H1 (cell line): ENCODE measurements around the gene ANKRD11. TPM values are rescaled to one million over a fixed set of nuclear protein-coding genes. Genes with fewer than 3 reads are reported as not detected.

Source experiments
- CTCF ChIA-PET: fragments of 300-600 bp; sonication (Branson Sonifier 250); formaldehyde crosslinking; loops from one replicate; lab custom pipeline; 2021; ENCODE audit not compliant: partially characterized antibody; lab: Charles Lee
- POLR2A ChIA-PET: fragments of 300-600 bp; sonication (Branson Sonifier 250); formaldehyde crosslinking; loops from one replicate; lab custom pipeline; 2021; ENCODE audit warnings: inconsistent platforms; ENCODE audit not compliant: partially characterized antibody; lab: Charles Lee
- DNase-seq, 2 experiments: peaks; one replicate each; pipeline versions ENCODE4 v3.0.0 to v3.0.0-alpha.2; 2010 to 2022; ENCODE audit warnings: low spot score in 2 of 2, low read depth in 1 of 2, mixed read lengths in 1 of 2
- FAIRE-seq: peaks from 2 replicates; lab custom pipeline; 2011; peaks lifted over from hg19 to GRCh38; lab: Jason Lieb, UNC
- H2AFZ ChIP-seq: 2 replicates; pipeline ENCODE4 v1.8.1; 2012; ENCODE audit warnings: low read length, inconsistent platforms
- H2AK5ac ChIP-seq: 2 replicates; pipeline ENCODE4 v1.6.1; 2013; ENCODE audit warnings: low read depth, low read length
- H2BK120ac ChIP-seq: replicated peaks from 2 replicates; pipeline ENCODE3; 2013; ENCODE audit warnings: low read depth, low read length, inconsistent platforms
- H2BK12ac ChIP-seq: 2 replicates; pipeline ENCODE4 v1.6.1; 2013; ENCODE audit warnings: low read depth, low read length
- H2BK15ac ChIP-seq: 2 replicates; pipeline ENCODE4 v1.6.1; 2013; ENCODE audit warnings: low read length
- H2BK20ac ChIP-seq: 2 replicates; pipeline ENCODE4 v1.6.1; 2013; ENCODE audit warnings: low read length
- H2BK5ac ChIP-seq: 2 replicates; pipeline ENCODE4 v1.6.1; 2013; ENCODE audit warnings: low read depth, low read length
- H3K14ac ChIP-seq: 2 replicates; pipeline ENCODE4 v1.6.1; 2013; ENCODE audit warnings: inconsistent platforms; ENCODE audit not compliant: insufficient read length
- H3K18ac ChIP-seq: 2 replicates; pipeline ENCODE4 v1.6.1; 2013; ENCODE audit warnings: low read length; ENCODE audit errors: extremely low read depth
- H3K23ac ChIP-seq: 2 replicates; pipeline ENCODE4 v1.6.1; 2013; ENCODE audit warnings: inconsistent platforms; ENCODE audit not compliant: insufficient read length
- H3K23me2 ChIP-seq: 2 replicates; pipeline ENCODE4 v1.6.1; 2013; ENCODE audit warnings: low read depth, low read length
- H3K27ac ChIP-seq: 2 replicates; pipeline ENCODE4 v1.6.1; 2011; ENCODE audit warnings: low read depth, low read length, inconsistent platforms
- H3K27me3 ChIP-seq, 4 experiments: replicated peaks in 1 of 4; 1 replicate in 1 of 4; 2 replicates in 3 of 4; pipeline versions ENCODE4 v1.6.1 to v1.8.1; 2011 to 2013; ENCODE audit warnings: low read length in 3 of 4, mild to moderate bottlenecking in 3 of 4, inconsistent platforms in 2 of 4, mixed read lengths in 2 of 4, moderate library complexity in 1 of 4; ENCODE audit not compliant: control insufficient read depth in 3 of 4, insufficient read depth in 3 of 4; ENCODE audit errors: extremely low read depth in 1 of 4
- H3K36me3 ChIP-seq, 4 experiments: 2 replicates each; pipeline versions ENCODE4 v1.6.1 to v1.8.1; 2011 to 2013; ENCODE audit warnings: mild to moderate bottlenecking in 4 of 4, low read length in 3 of 4, moderate library complexity in 2 of 4, control low read depth in 1 of 4, inconsistent platforms in 1 of 4; ENCODE audit not compliant: insufficient read depth in 4 of 4, control insufficient read depth in 2 of 4
- H3K4ac ChIP-seq: replicated peaks from 2 replicates; pipeline ENCODE3; 2013; ENCODE audit warnings: low read length, low read depth, mixed read lengths, inconsistent platforms; ENCODE audit not compliant: insufficient read length
- H3K4me1 ChIP-seq, 4 experiments: replicated peaks in 1 of 4; 1 replicate in 1 of 4; 2 replicates in 3 of 4; pipeline versions ENCODE4 v1.6.1 to v1.8.1; 2011 to 2013; ENCODE audit warnings: low read length in 3 of 4, inconsistent platforms in 2 of 4, mixed read lengths in 1 of 4; ENCODE audit not compliant: insufficient read depth in 4 of 4, control insufficient read depth in 3 of 4
- H3K4me2 ChIP-seq, 2 experiments: 2 replicates each; pipeline versions ENCODE4 v1.6.1 to v1.8.1; 2011 to 2013; ENCODE audit warnings: low read depth in 2 of 2, low read length in 2 of 2, control low read depth in 1 of 2, inconsistent platforms in 1 of 2, mild to moderate bottlenecking in 1 of 2; ENCODE audit not compliant: insufficient read depth in 1 of 2
- H3K4me3 ChIP-seq, 4 experiments: fragments of 200-600, 300-600 bp in 1 of 4; sonication (generic), shearing (Covaris generic), sonication (Bioruptor Twin) in 1 of 4; 2 replicates each; pipeline versions ENCODE4 v1.5.1 to v1.8.1; 2011 to 2016; ENCODE audit warnings: low read length in 4 of 4, low read depth in 3 of 4, control low read depth in 2 of 4, inconsistent platforms in 2 of 4, mild to moderate bottlenecking in 2 of 4, mixed read lengths in 1 of 4, moderate library complexity in 1 of 4; ENCODE audit not compliant: insufficient read depth in 2 of 4; ENCODE audit errors: extremely low read depth in 1 of 4
- H3K56ac ChIP-seq: replicated peaks from 2 replicates; pipeline ENCODE3; 2013; ENCODE audit warnings: low read depth, mild to moderate bottlenecking, mixed read lengths, low read length, inconsistent platforms; ENCODE audit not compliant: insufficient read length
- H3K79me1 ChIP-seq: 2 replicates; pipeline ENCODE4 v1.6.1; 2013; ENCODE audit warnings: low read depth, low read length, control low read depth
- H3K79me2 ChIP-seq, 2 experiments: 2 replicates each; pipeline versions ENCODE4 v1.6.1 to v1.8.1; 2012 to 2013; ENCODE audit warnings: low read length in 2 of 2, mild to moderate bottlenecking in 2 of 2, inconsistent platforms in 1 of 2; ENCODE audit not compliant: insufficient read depth in 2 of 2, control insufficient read depth in 1 of 2
- H3K9ac ChIP-seq, 4 experiments: replicated peaks in 1 of 4; 1 replicate in 1 of 4; 2 replicates in 3 of 4; pipeline versions ENCODE4 v1.6.1 to v1.8.1; 2011 to 2013; ENCODE audit warnings: low read depth in 3 of 4, low read length in 3 of 4, control low read depth in 2 of 4, mild to moderate bottlenecking in 2 of 4, moderate library complexity in 2 of 4, inconsistent platforms in 1 of 4; ENCODE audit errors: extremely low read depth in 1 of 4
- H3K9me3 ChIP-seq, 2 experiments: 2 replicates each; pipeline versions ENCODE4 v1.6.1 to v1.8.1; 2012 to 2013; ENCODE audit warnings: mild to moderate bottlenecking in 2 of 2, moderate library complexity in 2 of 2, control low read depth in 1 of 2, inconsistent platforms in 1 of 2, low read depth in 1 of 2, low read length in 1 of 2, mixed read lengths in 1 of 2; ENCODE audit not compliant: insufficient read depth in 2 of 2
- H4K20me1 ChIP-seq, 2 experiments: replicated peaks in 1 of 2; 2 replicates each; pipeline versions ENCODE3 to v1.8.1; 2011 to 2013; ENCODE audit warnings: inconsistent platforms in 2 of 2, low read length in 2 of 2, mild to moderate bottlenecking in 1 of 2; ENCODE audit not compliant: insufficient read depth in 2 of 2, control insufficient read depth in 1 of 2
- H4K5ac ChIP-seq: 2 replicates; pipeline ENCODE4 v1.6.1; 2013; ENCODE audit warnings: low read length, low read depth, mixed read lengths, inconsistent platforms; ENCODE audit not compliant: insufficient read length
- H4K8ac ChIP-seq: 2 replicates; pipeline ENCODE4 v1.8.0; 2013; ENCODE audit warnings: mild to moderate bottlenecking, moderate library complexity, low read length, inconsistent platforms; ENCODE audit not compliant: insufficient read depth; ENCODE audit errors: extremely low read depth
- H4K91ac ChIP-seq: replicated peaks from 2 replicates; pipeline ENCODE3; 2013; ENCODE audit warnings: low read length, mixed read lengths, inconsistent platforms; ENCODE audit not compliant: insufficient read length
- BCL11A ChIP-seq, 2 experiments: IDR thresholded peaks; one replicate each; pipeline ENCODE4 v1.6.1; 2011; ENCODE audit warnings: low read depth in 2 of 2, low read length in 2 of 2, mild to moderate bottlenecking in 2 of 2
- BRCA1 ChIP-seq: IDR thresholded peaks from 2 replicates; pipeline ENCODE4 v1.6.1; 2012; ENCODE audit warnings: low read depth, low read length, improper control_type of control experiment
- CBX5 ChIP-seq: fragments of 300-800, 300-1000 bp; sonication (generic); IDR thresholded peaks from 2 replicates; pipeline ENCODE4 v1.7.1; 2016; ENCODE audit warnings: antibody characterized with exemption, low read length, low read depth
- EP300 ChIP-seq, 2 experiments: IDR thresholded peaks; 1 replicate in 1 of 2; 2 replicates in 1 of 2; pipeline ENCODE4 v1.6.1; 2011 to 2012; ENCODE audit warnings: low read depth in 2 of 2, low read length in 2 of 2, mild to moderate bottlenecking in 2 of 2, borderline replicate concordance in 1 of 2, inconsistent platforms in 1 of 2, moderate library complexity in 1 of 2
- FOSL1 ChIP-seq: IDR thresholded peaks from 2 replicates; pipeline ENCODE4 v1.6.1; 2011; ENCODE audit warnings: mild to moderate bottlenecking, low read depth, low read length, moderate library complexity; ENCODE audit not compliant: insufficient read depth
- GABPA ChIP-seq: IDR thresholded peaks from 2 replicates; pipeline ENCODE4 v1.6.1; 2011; ENCODE audit warnings: mild to moderate bottlenecking, low read length, moderate library complexity, borderline replicate concordance; ENCODE audit not compliant: insufficient read depth
- MAX ChIP-seq: IDR thresholded peaks from 2 replicates; pipeline ENCODE4 v1.6.1; 2012; ENCODE audit warnings: inconsistent platforms
- POLR2AphosphoS5 ChIP-seq: IDR thresholded peaks from 2 replicates; pipeline ENCODE4 v1.6.1; 2011; ENCODE audit warnings: low read depth, low read length
- RFX5 ChIP-seq: IDR thresholded peaks from 2 replicates; pipeline ENCODE4 v1.6.1; 2011; ENCODE audit warnings: low read depth, low read length, improper control_type of control experiment, borderline replicate concordance
- SAP30 ChIP-seq: fragments of 300-600 bp; sonication (generic); IDR thresholded peaks from 2 replicates; pipeline ENCODE4 v1.7.1; 2012; ENCODE audit warnings: low read length, moderate library complexity, mild to moderate bottlenecking, inconsistent platforms; ENCODE audit not compliant: insufficient read depth, insufficient replicate concordance
- SIRT6 ChIP-seq: IDR thresholded peaks from one replicate; pipeline ENCODE4 v1.7.1; 2012; ENCODE audit warnings: low read length, inconsistent platforms
- SRF ChIP-seq: IDR thresholded peaks from 2 replicates; pipeline ENCODE4 v1.6.1; 2011; ENCODE audit warnings: mild to moderate bottlenecking, low read depth, low read length, moderate library complexity
- TEAD4 ChIP-seq: IDR thresholded peaks from 2 replicates; pipeline ENCODE4 v1.6.1; 2012; ENCODE audit warnings: low read depth, low read length, inconsistent platforms, mixed read lengths
- YY1 ChIP-seq: IDR thresholded peaks from 2 replicates; pipeline ENCODE4 v1.6.1; 2011; ENCODE audit warnings: low read depth, mild to moderate bottlenecking, low read length
- WGBS, 2 experiments: shearing (Covaris generic) in 1 of 2; methylation state at CpG; one replicate each; pipeline versions ENCODE4 v1.1.6 to v1.1.7; 2013 to 2015; ENCODE audit warnings: low lambda C conversion rate in 2 of 2, mixed read lengths in 2 of 2, inconsistent platforms in 1 of 2, low coverage in 1 of 2, missing lambda C conversion rate in 1 of 2; ENCODE audit not compliant: insufficient replicate concordance in 2 of 2, insufficient coverage in 1 of 2, insufficient read length in 1 of 2; ENCODE audit errors: extremely low coverage in 1 of 2, missing lambda C conversion rate in 1 of 2; 5-methylcytosine and 5-hydroxymethylcytosine counted together
- polyA plus RNA-seq, 7 experiments: library from polyadenylated mRNA; depleted of rRNA in 3 of 7; stranded (reverse) in 5 of 7; unstranded in 2 of 7; fragments of >200 nt in 5 of 7; fragments of 200-250 nt in 2 of 7; gene quantifications; 1 replicate in 5 of 7; 2 replicates in 1 of 7; 4 replicates in 1 of 7; pipeline versions ENCODE4 v1.2.1 to v1.2.3, GENCODE V29; 2011 to 2013; ENCODE audit warnings: missing spikeins in 2 of 7, mixed read lengths in 2 of 7
- total RNA-seq: library from RNA; stranded (reverse); fragmentation: NEBNext Ultra II Directional; extraction: Animal tissue kit (Norgen Biotek cat#: 25700); gene quantifications from 2 replicates; pipeline ENCODE4 v1.2.1, GENCODE V29; 2021

ANKRD11 gene
- total and polyA plus RNA-seq, 2 of the 8 experiments (the other 6 are each of a cell fraction or from before 2014, with no cell fraction given), result 46.5 to 142 TPM

DNA sequence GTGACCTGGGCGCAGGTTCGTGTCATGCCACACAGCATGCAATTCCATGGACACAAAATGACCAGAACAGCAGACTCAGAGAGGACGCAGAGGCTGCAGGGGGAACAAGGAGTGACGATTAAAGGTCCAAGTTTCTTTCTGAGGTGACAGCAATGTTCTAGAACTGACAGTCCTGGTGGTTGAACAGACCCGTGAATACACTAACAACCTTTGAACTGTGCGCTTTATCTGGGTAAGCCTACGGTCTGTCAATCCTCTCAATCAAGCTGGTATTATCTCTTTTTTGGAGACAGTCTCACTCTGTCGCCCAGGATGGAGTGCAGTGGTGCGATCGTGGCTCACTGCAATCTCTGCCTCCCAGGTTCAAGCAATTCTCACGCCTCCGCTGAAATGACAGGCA is 138.7 kb downstream of the ANKRD11 start:
- H4K8ac ChIP-seq, result no peak overlapping the region
- H3K36me3 ChIP-seq, result no peaks in the 10 kb centered on the region; a peak in 1 of 8 replicates
- H3K4me2 ChIP-seq, result no peak overlapping the region; a peak in 1 of 4 replicates
- no peak overlapping the region for H2BK120ac ChIP-seq
- WGBS, 2 experiments, result 89% methylated on average over 12 of the region's 12 CpGs; no CpG with 5 or more reads in 1 of the 2 experiments
- POLR2A ChIA-PET, result interaction anchor here (1.2 to 1.9 kb wide), 2 partner anchors 10 to 127 kb away, joined by 3 to 6 read pairs; no protein-coding TSS in a partner anchor
- no peak overlapping the region for H2BK20ac ChIP-seq
- peaks cover 3 to 9% (median 5%) of the 10 kb centered on the region in 4 experiments; a peak in 5 of 7 replicates for H3K4me1 ChIP-seq
- H3K23me2 ChIP-seq, result no peaks in the 10 kb centered on the region
- no peak for TF ChIP-seq SRF
- no peak for TF ChIP-seq CBX5
- no peak for TF ChIP-seq EP300 (IDR thresholded peaks at IDR 0.05; ENCODE audit: borderline replicate concordance in 1 of 2, low read depth in 2 of 2, low read length in 2 of 2)
- no peak for TF ChIP-seq TEAD4
- TF ChIP-seq BCL11A (IDR thresholded peaks at IDR 0.05; ENCODE audit: low read depth in 2 of 2, low read length in 2 of 2), result no peak
- no peak for TF ChIP-seq SAP30
- no peak for TF ChIP-seq MAX
- TF ChIP-seq BRCA1, result no peak
- TF ChIP-seq POLR2AphosphoS5, result no peak
- TF ChIP-seq RFX5, result no peak
- TF ChIP-seq FOSL1, result no peak
- no peak for TF ChIP-seq SIRT6
- TF ChIP-seq YY1, result no peak
- TF ChIP-seq GABPA, result no peak
- H3K4me3 ChIP-seq, result no peak overlapping the region
- H3K23ac ChIP-seq, result no peak overlapping the region
- no peak overlapping the region for H3K14ac ChIP-seq
- H2AK5ac ChIP-seq, result no peak overlapping the region
- no peaks in the 10 kb centered on the region for H3K27me3 ChIP-seq
- no peak overlapping the region for H2BK5ac ChIP-seq
- H3K27ac ChIP-seq, result no peak overlapping the region
- peaks cover 46 to 51% of the 10 kb centered on the region in 2 experiments for H4K20me1 ChIP-seq
- no peak overlapping the region for H2BK15ac ChIP-seq
- DNase-seq, result no peak
- no peak overlapping the region for H3K18ac ChIP-seq
- no peak for FAIRE-seq
- H4K91ac ChIP-seq, result no peak overlapping the region
- CTCF ChIA-PET, result interaction anchor here (1.2 to 2.0 kb wide), 4 partner anchors 16 to 63 kb away, joined by 3 to 6 read pairs (median 4); no protein-coding TSS in a partner anchor
- no peak overlapping the region for H2BK12ac ChIP-seq
- H3K79me1 ChIP-seq, result peaks cover 20% of the 10 kb centered on the region
- no peak overlapping the region for H2AFZ ChIP-seq
- H3K9me3 ChIP-seq, result no peaks in the 10 kb centered on the region
- no peak overlapping the region for H4K5ac ChIP-seq
- peaks cover 19 to 97% of the 10 kb centered on the region in 2 experiments for H3K79me2 ChIP-seq
- no peak overlapping the region for H3K56ac ChIP-seq
- no peak overlapping the region for H3K4ac ChIP-seq
- no peak overlapping the region for H3K9ac ChIP-seq
